Non-pigmented ciliary epithelial cell (primary cell): ENCODE results near the gene PGLYRP4.

ENCODE experiments used
- DNase-seq: peaks from one replicate; pipeline ENCODE4 v3.0.0-alpha.2; 2010; ENCODE audit warnings: low read depth

PGLYRP4 gene

DNA sequence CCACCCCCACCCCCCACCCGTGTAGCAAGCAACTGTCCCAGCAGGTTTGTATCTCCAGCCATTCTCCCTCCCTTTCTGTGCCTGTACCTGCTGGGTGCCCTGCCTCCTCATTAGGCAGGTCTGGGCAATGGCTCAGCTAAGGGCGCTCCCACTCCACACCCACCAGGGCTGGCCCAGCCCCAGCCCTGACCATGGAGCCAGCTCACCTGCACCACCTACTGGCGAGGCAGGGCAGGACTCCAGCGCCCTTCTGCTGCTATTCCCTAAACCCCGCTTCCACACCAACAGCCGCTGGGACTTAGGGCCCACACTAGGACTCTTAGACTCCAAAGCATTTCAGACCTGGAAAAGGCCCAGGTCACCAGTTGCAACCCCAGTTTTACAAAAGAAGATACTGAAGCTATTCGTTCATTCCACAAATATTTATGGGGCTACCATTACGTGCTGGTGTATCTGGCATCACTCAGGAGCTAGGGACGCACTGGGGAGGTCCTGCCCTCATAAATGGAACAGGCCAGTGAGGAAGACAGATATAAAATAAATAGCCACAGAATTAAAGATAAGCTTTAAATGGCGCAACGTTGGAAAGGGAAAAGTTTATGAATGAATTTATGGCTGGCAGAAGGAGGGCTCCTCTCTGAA is 59.9 kb downstream of the PGLYRP4 start:
- no peak for DNase-seq
